ENCODE measurements around the gene SLC27A3.

The SLC27A3 gene

DNA sequence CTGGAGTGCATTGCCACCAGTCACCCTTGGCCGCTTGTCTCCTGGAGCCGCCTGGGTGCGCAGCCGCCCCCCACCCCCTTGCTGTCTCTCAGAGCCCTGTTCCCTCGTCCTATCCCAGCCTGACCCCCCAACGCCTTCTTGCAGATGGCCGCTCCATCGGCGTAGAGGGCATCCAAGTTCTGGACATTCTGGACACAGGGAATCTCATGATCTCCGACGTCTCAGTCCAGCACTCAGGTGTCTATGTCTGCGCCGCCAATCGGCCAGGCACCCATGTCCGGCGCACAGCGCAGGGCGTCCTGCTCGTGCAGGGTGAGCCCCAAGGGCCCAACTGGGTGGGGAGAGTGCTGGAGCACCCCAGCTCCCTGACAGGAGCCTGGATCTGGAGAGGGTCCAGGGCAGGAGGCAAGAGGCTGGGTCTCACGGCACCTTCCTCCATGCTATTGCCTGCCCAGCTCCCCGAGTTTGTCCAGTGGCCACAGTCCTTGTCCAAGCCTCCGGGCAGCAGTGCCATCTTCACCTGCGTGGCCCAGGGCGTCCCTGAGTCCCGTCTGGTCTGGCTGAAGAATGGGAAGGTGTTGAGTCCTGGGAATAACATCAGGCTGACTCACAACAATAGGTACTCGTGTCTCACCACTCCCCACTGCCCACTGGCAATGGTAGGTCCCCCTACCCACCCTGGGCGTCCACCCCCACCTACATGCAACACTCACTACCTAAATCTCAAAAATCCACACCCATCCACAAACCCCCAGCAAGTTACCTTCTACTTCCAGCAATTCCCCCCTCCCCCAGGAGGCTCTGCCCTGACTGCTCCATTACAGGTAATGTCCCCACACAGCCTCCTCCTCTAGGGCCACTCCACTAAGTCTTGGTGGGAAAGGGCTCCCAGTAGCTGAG, 24.6 kb downstream of the SLC27A3 start:
- DNase-seq, result no peak

DNA sequence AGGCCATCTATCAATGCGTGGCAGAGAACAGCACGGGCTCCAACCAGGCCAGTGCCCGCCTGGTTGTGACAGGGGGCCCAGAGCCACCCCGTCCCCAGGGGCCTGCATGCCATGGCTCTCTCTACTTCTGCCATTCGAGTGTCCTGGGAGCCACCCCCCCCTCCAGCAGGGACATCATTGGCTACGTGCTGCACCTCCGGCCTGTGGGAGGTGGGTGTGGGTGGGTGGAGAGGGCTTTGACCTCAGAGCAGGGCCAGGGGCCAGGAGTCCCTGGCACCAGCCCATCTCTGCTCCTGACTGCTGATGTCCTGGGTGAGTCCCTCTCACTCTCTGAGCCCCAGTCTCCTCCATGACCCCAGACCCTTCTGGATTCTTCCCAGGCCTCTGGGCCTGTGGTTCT, 25.3 kb downstream of the SLC27A3 start:
- no peak for DNase-seq

DNA sequence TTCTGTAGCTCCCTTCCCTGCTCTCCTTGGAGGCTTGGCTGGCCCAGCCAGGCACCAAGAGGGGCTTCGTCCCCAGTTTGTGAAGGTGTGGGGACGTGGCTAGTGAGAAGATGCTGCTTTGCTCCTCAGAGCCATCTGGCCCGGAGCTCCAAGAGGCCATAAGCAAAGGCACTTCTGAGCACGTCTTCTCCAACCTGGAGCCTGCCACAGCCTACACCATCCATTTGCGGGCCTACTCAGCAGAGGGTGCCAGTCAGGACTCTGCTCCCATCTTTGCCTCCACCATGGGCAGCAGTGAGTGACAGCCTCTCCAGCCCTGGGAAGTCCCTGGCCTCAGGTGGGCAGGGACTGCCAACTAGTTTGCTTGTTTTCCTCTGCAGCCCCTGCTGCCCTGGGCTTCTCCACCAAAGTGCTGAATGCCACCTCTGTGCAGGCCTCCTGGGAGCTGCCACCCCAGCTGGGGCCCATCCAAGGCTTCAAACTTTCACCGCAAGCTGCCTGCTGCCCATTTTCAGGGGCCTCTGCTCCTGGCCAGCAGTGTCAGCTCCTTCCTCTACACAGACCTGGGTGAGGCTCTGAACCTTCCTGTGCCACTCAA, 25.9 kb downstream of the SLC27A3 start:
- no peak for DNase-seq

DNA sequence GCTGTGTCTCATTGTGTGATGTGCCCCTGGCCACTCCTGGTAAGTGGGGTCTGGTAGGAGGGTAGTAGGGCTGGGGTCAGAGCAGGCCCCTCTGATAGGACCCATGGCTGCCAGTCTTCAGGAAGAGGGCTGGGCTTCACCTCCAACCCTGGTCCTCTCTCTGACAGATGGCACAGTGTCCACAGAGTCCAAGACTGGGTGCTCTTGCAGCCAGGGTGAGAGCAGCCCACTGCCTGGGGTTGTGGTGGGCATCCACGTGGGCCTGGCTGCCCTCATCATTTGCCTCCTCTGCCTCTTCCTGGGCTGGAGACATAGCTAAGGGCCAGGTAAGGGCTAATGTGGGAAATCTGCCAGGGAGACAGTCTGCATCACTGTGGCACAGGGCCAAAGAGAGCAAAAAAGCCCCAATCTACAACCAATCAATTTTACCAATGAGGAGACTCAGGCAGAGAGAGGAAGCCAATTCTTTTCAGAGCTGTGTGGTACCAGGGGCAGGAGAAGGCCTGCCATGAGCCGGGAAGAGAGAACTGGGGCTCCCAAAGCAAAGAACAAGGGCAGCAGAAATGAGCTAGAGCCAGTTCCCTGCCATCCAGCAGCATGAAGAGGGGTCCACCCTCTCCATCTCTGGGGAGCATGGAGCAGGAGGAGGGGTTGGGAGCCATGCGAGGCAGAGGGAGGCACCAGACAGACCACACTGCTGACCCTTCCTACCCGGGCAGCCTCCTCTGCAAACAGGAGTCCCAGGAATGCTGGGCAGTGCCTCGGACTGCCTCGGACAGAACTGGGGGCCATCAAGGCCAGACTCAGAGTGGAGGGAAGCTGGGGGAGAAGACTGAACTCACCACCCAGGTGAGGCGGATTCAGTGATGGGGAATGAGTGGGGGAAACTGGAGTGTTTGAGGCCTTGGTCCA, 26.8 kb downstream of the SLC27A3 start:
- no peak for DNase-seq

DNA sequence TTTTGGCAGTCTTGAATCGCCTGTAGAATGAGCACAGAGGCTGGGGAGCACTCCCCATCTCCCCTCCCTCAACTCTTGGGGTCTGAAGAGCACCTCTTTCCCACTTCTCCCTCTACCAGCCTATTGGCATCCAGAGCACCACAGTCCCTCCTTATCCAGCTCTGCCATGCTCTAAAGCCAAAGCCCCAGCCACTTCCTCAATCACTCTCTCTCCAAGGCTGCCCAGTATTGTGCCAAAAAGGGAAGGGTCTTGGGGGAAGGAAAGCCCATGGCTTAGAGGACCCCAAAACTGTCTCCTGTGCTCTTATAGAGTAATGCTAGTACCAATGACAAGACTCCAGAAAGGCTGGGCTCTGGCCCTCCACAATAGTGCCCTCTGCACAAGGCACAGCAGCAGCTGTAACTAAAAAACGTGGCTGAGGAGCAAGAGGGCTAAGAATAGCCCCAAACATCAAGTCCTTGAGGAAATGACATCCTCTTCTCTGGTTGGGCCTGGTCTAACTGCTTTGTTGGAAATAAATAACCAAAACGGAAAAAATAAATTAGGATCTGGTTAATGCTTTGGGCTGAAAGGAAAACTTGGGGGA, 28.4 kb downstream of the SLC27A3 start:
- DNase-seq, result no peak

DNA sequence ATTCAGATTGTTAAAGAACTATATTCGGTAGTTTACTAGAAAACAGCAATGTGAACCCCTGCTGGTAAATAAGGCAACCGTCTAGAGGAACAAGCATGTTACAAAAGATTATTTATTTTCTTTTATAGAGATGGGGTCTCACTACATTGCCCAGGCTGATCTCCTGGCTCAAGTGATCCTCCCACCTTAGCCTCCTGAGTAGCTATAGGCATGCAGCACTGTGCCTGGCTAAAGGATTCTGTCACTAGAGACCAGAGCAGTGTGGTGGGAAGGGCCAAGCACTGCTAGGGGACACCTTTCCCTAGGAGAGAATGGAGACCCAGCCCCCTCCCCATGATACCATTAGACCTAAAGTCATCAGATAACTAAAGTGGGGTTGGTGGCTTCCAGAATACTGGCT, 28.9 kb downstream of the SLC27A3 start:
- no peak for DNase-seq

DNA sequence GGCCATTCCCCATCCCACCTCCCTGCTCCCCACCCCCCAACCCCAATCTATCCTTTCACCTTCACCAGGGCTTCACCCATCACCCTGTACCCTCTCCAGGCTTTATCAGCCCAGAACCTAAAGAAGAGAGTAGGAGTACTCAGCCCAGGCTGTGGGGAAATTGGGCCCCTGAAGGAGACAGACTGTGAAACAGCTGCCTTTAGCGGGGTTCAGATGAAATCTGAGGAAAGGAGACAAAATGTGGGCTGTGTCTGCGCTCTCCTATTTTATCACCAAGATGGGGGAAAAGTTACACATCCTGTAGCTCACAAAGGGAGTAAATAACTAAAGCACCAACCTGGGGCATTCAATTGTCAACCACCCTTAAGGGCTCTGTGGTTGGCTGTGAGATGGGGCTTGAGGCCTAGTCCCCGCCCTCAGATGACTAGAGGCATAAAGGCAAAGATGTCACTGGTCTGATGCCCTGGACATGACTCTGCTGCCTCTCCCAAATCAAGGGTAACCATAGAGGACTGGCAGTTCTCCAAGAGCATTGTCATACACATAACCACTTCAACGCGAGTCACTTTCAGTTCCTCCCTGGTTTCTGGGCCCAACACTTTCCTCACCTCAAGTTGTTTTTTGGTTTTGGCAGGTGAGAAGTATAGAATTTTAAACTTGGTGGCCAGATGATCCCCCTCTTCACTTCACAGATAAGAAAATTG, 30.0 kb downstream of the SLC27A3 start:
- no peak for DNase-seq

DNA sequence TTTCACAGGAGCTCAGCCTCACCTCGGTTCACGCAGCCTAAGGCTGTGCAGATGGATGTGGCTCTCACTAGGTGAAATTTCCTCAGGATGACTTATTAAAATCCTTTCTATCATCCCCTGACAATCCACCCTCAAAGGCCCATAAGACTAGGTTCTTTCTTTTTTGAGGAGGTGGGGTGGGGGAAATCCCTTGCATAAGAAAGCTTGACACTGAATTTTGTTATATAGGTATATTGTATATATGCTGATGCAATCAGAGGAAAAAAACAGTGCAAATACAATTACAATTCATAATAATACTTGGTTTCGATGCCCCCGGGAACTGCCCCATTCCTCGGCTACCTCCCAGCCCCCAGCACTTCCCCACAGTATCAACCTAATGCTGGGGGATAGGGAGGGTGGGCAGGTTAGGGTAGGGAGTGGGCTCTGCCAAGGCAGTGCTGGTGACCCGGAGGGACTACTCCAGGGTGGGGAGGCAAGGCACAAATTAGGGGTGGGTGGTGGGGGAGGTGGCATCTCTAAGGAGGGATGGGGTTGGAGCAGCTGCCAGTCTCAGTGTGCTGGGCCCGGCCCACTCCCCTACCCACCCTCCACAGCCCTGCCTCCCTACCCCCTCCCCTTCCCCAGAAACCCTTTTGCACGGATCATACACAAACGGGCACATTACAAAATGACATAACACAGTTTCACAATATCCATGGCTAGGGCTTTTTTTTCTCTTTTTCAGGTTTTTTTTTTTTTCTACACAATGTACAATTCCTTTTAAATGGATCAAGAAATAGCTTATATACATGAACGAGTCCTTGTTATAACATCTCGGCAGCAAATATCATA, 30.9 kb downstream of the SLC27A3 start:
- no peak for DNase-seq

DNA sequence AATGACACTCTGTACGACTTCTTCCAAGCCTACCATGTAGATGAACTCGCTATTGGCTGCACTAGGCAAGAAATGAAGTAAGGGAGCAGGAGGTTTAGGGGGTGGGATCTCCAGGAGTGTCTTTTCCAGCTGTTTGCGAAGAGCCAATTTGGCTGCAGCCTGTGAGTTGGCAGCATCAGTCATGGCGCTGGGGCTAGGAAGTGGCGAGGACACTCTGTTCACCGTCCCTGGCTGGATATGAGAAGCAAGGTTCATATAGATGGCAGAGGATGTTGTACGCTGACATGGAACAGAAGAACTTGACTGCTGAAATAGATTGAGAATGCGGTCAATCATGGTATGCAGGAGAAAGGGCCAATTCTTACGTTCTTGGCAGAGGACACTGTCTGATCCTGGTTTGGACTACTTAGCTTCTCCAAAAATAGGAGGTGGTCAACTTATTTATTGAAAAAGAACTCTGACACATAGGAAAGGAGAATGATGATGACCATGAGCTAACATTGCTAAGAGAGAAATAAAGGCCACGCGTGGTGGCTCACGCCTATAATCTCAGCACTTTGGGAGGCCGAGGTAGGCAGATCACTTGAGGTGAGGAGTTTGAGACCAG, 41.2 kb downstream of the SLC27A3 start:
- DNase-seq, result no peak

DNA sequence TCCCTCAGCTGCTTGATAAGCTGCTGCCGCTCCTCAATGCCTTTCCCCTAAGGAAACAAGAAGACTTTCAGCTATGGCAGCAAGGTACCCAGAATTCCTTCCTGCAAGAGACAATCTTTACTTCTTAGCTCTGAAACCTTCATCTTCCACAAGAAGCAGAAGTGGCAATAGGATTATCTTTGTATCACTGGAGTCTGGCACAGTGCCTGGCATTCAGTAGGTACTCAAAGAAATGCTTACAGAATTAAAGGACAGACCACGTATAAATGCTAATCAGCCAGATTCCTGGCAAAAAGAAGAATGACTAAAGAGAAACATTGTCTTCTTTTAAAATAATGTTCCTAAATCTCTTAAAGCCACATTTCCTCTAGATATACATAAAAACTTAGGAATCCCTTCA, 43.7 kb downstream of the SLC27A3 start:
- no peak for DNase-seq

DNA sequence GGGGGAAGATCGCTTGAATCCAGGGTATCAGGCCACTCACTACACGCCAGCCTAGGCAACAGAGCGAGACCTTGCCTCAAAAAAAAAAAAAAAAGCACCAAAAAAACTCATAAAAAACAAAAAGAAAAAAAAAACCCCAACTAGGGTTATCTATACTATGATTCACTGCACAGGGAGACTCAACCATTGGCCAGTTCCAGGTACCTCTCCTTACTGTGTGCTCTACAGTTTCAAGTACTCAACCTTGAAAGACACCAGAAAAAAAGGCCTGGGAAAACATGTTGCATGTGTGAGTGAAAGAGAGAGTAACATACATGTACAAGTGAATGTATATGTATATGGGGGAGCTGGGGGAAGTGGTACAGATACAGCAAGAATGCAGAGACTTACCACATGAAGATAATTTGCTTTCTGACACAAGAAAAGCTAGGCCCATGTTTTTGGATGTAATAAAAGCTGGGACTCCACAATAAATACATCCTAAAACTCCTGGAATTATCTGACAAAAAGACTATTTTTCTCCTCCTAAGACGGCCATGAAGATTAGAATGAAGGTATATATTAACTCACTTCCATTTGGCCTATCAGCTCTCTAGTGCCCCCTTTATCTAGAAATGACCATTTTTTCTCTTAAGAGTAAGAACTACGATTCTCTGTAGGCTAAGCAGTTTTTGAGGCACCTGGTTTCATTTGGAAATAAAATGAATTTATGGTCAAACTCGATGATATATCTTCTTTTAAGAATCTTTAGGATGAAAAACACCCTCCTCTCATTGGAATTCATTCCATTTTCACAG, 52.2 kb downstream of the SLC27A3 start:
- no peak for DNase-seq

Measured in NCI-H187 treated with DMSO at 0.1 percent for 48 hours (cell line).